Stimulated activated naive CD4-positive, alpha-beta T cell treated with Interleukin-2 at 50 U/mL for 16 hours (primary cell): ENCODE data around the gene HELZ2.

ENCODE experiments used
- DNase-seq: peaks from one replicate; lab custom pipeline; 2025; lab: John Stamatoyannopoulos, UW

The HELZ2 gene

GRCh38 chr20:63553251-63553932, 20.6 kb downstream of the HELZ2 start:
- peak; percentile 87 for DNase-seq

GRCh38 chr20:63552481-63553249, 21.4 kb downstream of the HELZ2 start:
- peak; percentile 24 for DNase-seq

- DNase-seq = no peak
Observed at GRCh38 chr20:63551068-63551467, 23.0 kb downstream of the HELZ2 start.

GRCh38 chr20:63549679-63550282, 24.3 kb downstream of the HELZ2 start:
- DNase-seq = no peak

GRCh38 chr20:63549019-63549418, 25.0 kb downstream of the HELZ2 start:
- DNase-seq = no peak

GRCh38 chr20:63548542-63548941, 25.5 kb downstream of the HELZ2 start:
- DNase-seq = no peak

GRCh38 chr20:63547725-63548480, 26.1 kb downstream of the HELZ2 start, which contains the start of gene SRMS:
TSS of gene SRMS (minus strand) at chr20:63547749. CDS start at chr20:63547463, 286 bp downstream.
- DNase-seq = no peak

GRCh38 chr20:63546956-63547724, 26.9 kb downstream of the HELZ2 start:
- no peak for DNase-seq

GRCh38 chr20:63546256-63546955, 27.6 kb downstream of the HELZ2 start:
- DNase-seq = no peak

GRCh38 chr20:63545814-63546213, 28.2 kb downstream of the HELZ2 start:
- no peak for DNase-seq

- no peak for DNase-seq
Observed at GRCh38 chr20:63544958-63545516, 29.0 kb downstream of the HELZ2 start.

- no peak for DNase-seq
Observed at GRCh38 chr20:63544241-63544957, 29.6 kb downstream of the HELZ2 start.

GRCh38 chr20:63543733-63544132, 30.3 kb downstream of the HELZ2 start:
- DNase-seq = no peak

- no peak for DNase-seq
Observed at GRCh38 chr20:63543131-63543530, 30.9 kb downstream of the HELZ2 start.

GRCh38 chr20:63542696-63543095, 31.3 kb downstream of the HELZ2 start:
- DNase-seq = no peak

GRCh38 chr20:63542031-63542559, 31.9 kb downstream of the HELZ2 start:
- no peak for DNase-seq

GRCh38 chr20:63541371-63541770, 32.7 kb downstream of the HELZ2 start:
- DNase-seq = no peak

GRCh38 chr20:63540417-63541186, 33.4 kb downstream of the HELZ2 start:
- DNase-seq = no peak
